Astrocyte (in vitro differentiated cells and primary cell): Measurements from ENCODE around the gene PBX3. TPM values are rescaled to one million over a fixed set of nuclear protein-coding genes. Genes with fewer than 3 reads are reported as not detected.

ENCODE experiments used
- DNase-seq: peaks from one replicate; pipeline ENCODE4 v3.0.0-alpha.2; 2010; ENCODE audit warnings: low read depth
- FAIRE-seq: peaks from 2 replicates; lab custom pipeline; 2011; peaks lifted over from hg19 to GRCh38; lab: Jason Lieb, UNC
- H2AFZ ChIP-seq: 2 replicates; pipeline ENCODE4 v1.6.0; 2012; ENCODE audit warnings: low read depth, low read length, inconsistent platforms
- H3K27ac ChIP-seq: 2 replicates; pipeline ENCODE4 v1.5.1; 2011; ENCODE audit warnings: low read depth, low read length, inconsistent platforms
- H3K27me3 ChIP-seq: 2 replicates; pipeline ENCODE4 v1.6.0; 2011; ENCODE audit warnings: low read length, inconsistent platforms; ENCODE audit not compliant: insufficient read depth
- H3K36me3 ChIP-seq: 2 replicates; pipeline ENCODE4 v1.5.1; 2011; ENCODE audit warnings: low read length, inconsistent platforms; ENCODE audit not compliant: insufficient read depth
- H3K4me1 ChIP-seq: 2 replicates; pipeline ENCODE4 v1.5.1; 2011; ENCODE audit warnings: low read length, inconsistent platforms; ENCODE audit not compliant: insufficient read depth
- H3K4me2 ChIP-seq: 2 replicates; pipeline ENCODE4 v1.6.0; 2012; ENCODE audit warnings: low read length, inconsistent platforms
- H3K4me3 ChIP-seq: 2 replicates; pipeline ENCODE4 v1.5.1; 2011; ENCODE audit warnings: low read depth, mild to moderate bottlenecking, low read length, inconsistent platforms; ENCODE audit not compliant: insufficient read depth
- H3K79me2 ChIP-seq: 2 replicates; pipeline ENCODE4 v1.6.0; 2012; ENCODE audit warnings: mild to moderate bottlenecking, low read length, inconsistent platforms; ENCODE audit not compliant: insufficient read depth
- H3K9ac ChIP-seq: 2 replicates; pipeline ENCODE4 v1.6.0; 2012; ENCODE audit warnings: mild to moderate bottlenecking, low read length, inconsistent platforms
- H3K9me3 ChIP-seq: 2 replicates; pipeline ENCODE4 v1.5.1; 2012; ENCODE audit warnings: low read depth, mild to moderate bottlenecking, low read length, inconsistent platforms; ENCODE audit not compliant: insufficient read depth
- H4K20me1 ChIP-seq: 2 replicates; pipeline ENCODE4 v1.6.0; 2012; ENCODE audit warnings: low read length, inconsistent platforms; ENCODE audit not compliant: insufficient read depth
- H3K27ac Mint-ChIP-seq: one replicate; pipeline ENCODE4 v1.8.0; 2021; ENCODE audit warnings: mild to moderate bottlenecking, mixed read lengths; ENCODE audit not compliant: unreplicated experiment
- H3K27me3 Mint-ChIP-seq: one replicate; pipeline ENCODE4 v1.8.0; 2021; ENCODE audit warnings: low read depth, mixed read lengths; ENCODE audit not compliant: unreplicated experiment
- H3K36me3 Mint-ChIP-seq: one replicate; pipeline ENCODE4 v1.8.0; 2021; ENCODE audit warnings: low read depth, mixed read lengths; ENCODE audit not compliant: unreplicated experiment
- H3K4me1 Mint-ChIP-seq: one replicate; pipeline ENCODE4 v1.8.0; 2021; ENCODE audit warnings: low read depth, mixed read lengths; ENCODE audit not compliant: unreplicated experiment
- H3K4me3 Mint-ChIP-seq: one replicate; pipeline ENCODE4 v1.8.0; 2021; ENCODE audit warnings: mild to moderate bottlenecking, moderate library complexity, mixed read lengths; ENCODE audit not compliant: unreplicated experiment
- H3K9me3 Mint-ChIP-seq: one replicate; pipeline ENCODE4 v1.8.0; 2021; ENCODE audit warnings: mild to moderate bottlenecking, mixed read lengths; ENCODE audit not compliant: unreplicated experiment
- EZH2 ChIP-seq: IDR thresholded peaks from 2 replicates; pipeline ENCODE4 v1.6.1; 2012; ENCODE audit warnings: mild to moderate bottlenecking, low read length, inconsistent platforms; ENCODE audit not compliant: insufficient read depth
- total RNA-seq: library from RNA; stranded (reverse); gene quantifications from 2 replicates; pipeline ENCODE4 v1.2.1, GENCODE V29; 2021
- TF ChIP-seq, protein P1 (sequence below): IDR thresholded peaks from 2 replicates; pipeline ENCODE4 v1.5.1; 2011; ENCODE audit warnings: low read depth, mild to moderate bottlenecking, inconsistent platforms, low read length, moderate library complexity; ENCODE audit not compliant: insufficient read depth

PBX3 gene
- total RNA-seq, 1 donor from 2014 or later = 51.2 TPM

DNA sequence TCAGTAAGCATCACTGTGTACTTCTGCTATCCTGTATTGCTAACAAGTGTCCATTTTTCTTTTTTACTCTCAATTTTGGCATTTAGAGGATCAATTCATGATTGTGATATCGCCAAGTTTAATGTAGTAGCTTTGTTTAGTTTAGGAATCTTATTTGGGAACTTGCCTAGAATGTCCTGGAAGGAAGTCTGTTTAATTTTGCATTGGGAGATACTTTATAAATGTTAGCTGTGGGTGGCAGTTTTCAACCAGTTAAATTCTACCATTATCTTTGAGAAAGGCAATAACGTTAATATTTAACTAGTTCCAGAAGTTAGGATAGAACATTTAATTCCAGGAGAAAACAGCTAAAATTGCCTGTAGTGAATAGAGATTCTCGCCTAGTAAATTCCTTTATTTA is 78.6 kb downstream of the PBX3 start:
- DNase-seq (no peak), FAIRE-seq (peak; percentile 49)
- Histone ChIP-seq H2AFZ (no peak overlapping the region), H3K9ac (no peak overlapping the region), H3K27me3 (no peaks in the 10 kb centered on the region), H3K4me3 (no peak overlapping the region), H3K36me3 (no peaks in the 10 kb centered on the region), H3K27ac (no peak overlapping the region), H4K20me1 (peaks cover 6% of the 10 kb centered on the region), H3K9me3 (no peaks in the 10 kb centered on the region), H3K4me2 (no peak overlapping the region), H3K4me1 (no peaks in the 10 kb centered on the region), H3K79me2 (peaks cover 56% of the 10 kb centered on the region)
- Mint-ChIP-seq H3K27me3 (no peaks in the 10 kb centered on the region), H3K4me3 (no peak overlapping the region), H3K36me3 (no peaks in the 10 kb centered on the region), H3K4me1 (peaks cover 5% of the 10 kb centered on the region), H3K9me3 (no peaks in the 10 kb centered on the region), H3K27ac (no peak overlapping the region)
- TF ChIP-seq, protein P1, sequence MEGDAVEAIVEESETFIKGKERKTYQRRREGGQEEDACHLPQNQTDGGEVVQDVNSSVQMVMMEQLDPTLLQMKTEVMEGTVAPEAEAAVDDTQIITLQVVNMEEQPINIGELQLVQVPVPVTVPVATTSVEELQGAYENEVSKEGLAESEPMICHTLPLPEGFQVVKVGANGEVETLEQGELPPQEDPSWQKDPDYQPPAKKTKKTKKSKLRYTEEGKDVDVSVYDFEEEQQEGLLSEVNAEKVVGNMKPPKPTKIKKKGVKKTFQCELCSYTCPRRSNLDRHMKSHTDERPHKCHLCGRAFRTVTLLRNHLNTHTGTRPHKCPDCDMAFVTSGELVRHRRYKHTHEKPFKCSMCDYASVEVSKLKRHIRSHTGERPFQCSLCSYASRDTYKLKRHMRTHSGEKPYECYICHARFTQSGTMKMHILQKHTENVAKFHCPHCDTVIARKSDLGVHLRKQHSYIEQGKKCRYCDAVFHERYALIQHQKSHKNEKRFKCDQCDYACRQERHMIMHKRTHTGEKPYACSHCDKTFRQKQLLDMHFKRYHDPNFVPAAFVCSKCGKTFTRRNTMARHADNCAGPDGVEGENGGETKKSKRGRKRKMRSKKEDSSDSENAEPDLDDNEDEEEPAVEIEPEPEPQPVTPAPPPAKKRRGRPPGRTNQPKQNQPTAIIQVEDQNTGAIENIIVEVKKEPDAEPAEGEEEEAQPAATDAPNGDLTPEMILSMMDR = no peak
- no peak for TF ChIP-seq EZH2

DNA sequence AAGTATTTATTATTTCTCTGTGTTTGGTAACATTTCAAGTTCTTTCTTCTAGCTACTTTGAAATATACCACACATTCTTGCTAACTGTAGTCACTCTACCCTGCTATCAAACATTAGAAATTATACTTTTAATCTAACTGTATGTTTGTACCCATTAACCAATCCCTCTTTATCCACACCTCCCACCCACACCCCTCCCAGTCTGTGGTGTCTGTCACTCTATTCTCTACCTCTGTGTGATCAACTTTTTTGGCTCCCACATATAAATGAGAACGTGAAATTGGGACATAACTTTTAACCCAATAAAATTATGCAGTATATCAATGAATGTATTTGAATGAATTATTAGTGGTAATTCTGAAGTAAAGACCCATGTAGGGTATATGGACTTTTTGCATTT is 79.7 kb downstream of the PBX3 start:
- no peaks in the 10 kb centered on the region for H3K27me3 ChIP-seq
- no peak overlapping the region for H3K27ac Mint-ChIP-seq
- no peak for DNase-seq
- no peaks in the 10 kb centered on the region for H3K9me3 Mint-ChIP-seq
- peaks cover 56% of the 10 kb centered on the region for H3K79me2 ChIP-seq
- H3K4me3 Mint-ChIP-seq = no peak overlapping the region
- no peak for TF ChIP-seq EZH2
- no peak overlapping the region for H3K4me2 ChIP-seq
- H3K9ac ChIP-seq = no peak overlapping the region
- no peaks in the 10 kb centered on the region for H3K27me3 Mint-ChIP-seq
- no peak overlapping the region for H2AFZ ChIP-seq
- no peaks in the 10 kb centered on the region for H3K36me3 ChIP-seq
- H3K9me3 ChIP-seq = no peaks in the 10 kb centered on the region
- no peak overlapping the region for H3K4me3 ChIP-seq
- H4K20me1 ChIP-seq = peaks cover 6% of the 10 kb centered on the region
- H3K27ac ChIP-seq = no peak overlapping the region
- no peaks in the 10 kb centered on the region for H3K36me3 Mint-ChIP-seq
- H3K4me1 ChIP-seq = no peaks in the 10 kb centered on the region
- no peak for FAIRE-seq
- peaks cover 4% of the 10 kb centered on the region for H3K4me1 Mint-ChIP-seq

DNA sequence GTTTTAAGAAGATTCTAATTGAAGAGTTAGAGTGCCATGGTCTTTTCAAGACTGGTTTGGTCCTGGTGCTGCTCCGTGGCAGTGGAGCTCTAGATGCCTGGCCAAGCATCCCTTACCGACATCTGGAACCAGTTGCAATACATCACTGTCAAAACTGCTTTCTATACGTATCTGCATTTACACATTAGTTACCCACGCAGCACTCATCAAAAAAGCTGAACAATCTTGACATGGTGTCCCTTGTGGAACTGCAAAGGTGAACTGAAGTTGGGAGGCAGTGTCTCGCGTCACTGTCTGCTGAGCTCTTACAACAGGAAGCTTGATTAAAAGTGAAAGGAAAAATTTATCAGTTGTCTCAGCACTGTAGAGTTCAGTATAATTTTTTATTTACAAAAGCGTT is 82.6 kb downstream of the PBX3 start:
- Mint-ChIP-seq H3K27ac (no peak overlapping the region), H3K9me3 (no peaks in the 10 kb centered on the region), H3K27me3 (no peaks in the 10 kb centered on the region), H3K36me3 (no peaks in the 10 kb centered on the region), H3K4me1 (peaks cover 6% of the 10 kb centered on the region), H3K4me3 (no peak overlapping the region)
- H3K27ac ChIP-seq = no peak overlapping the region
- TF ChIP-seq EZH2 = no peak
- TF ChIP-seq, protein P1 = no peak
- H3K4me2 ChIP-seq = peak overlapping the region; percentile 77
- H3K4me3 ChIP-seq = peak overlapping the region; percentile 45
- H3K9me3 ChIP-seq = no peaks in the 10 kb centered on the region
- H3K79me2 ChIP-seq = peaks cover 58% of the 10 kb centered on the region
- DNase-seq = no peak
- H3K27me3 ChIP-seq = no peaks in the 10 kb centered on the region
- no peak overlapping the region for H2AFZ ChIP-seq
- H3K36me3 ChIP-seq = no peaks in the 10 kb centered on the region
- no peak for FAIRE-seq
- H4K20me1 ChIP-seq = peaks cover 11% of the 10 kb centered on the region
- no peaks in the 10 kb centered on the region for H3K4me1 ChIP-seq
- peak overlapping the region; percentile 6 for H3K9ac ChIP-seq
